A549 (cell line): Measurements from ENCODE around the gene TENM3. TPM values are rescaled to one million over a fixed set of nuclear protein-coding genes. Genes with fewer than 3 reads are reported as not detected.

Experiments
- ATAC-seq, 2 experiments: fragments of 200-7000 bp in 1 of 2; fragments of >200 bp in 1 of 2; cut with Nextera tagmentation in 1 of 2; cut with Tn5 transposase in 1 of 2; 3 replicates each; pipeline versions ENCODE4 v1.8.0 to v1.9.1; 2018 to 2020; ENCODE audit warnings: mild to moderate bottlenecking in 1 of 2, moderate library complexity in 1 of 2
- CTCF ChIA-PET: fragments of 300-600 bp; sonication (Branson Sonifier 250); formaldehyde crosslinking; extraction: SDS; loops from one replicate; lab custom pipeline; 2021; ENCODE audit warnings: antibody characterized with exemption, inconsistent platforms; lab: Yijun Ruan, JAX
- POLR2A ChIA-PET: fragments of 350-600 bp; formaldehyde crosslinking; extraction: SDS; loops from one replicate; lab custom pipeline; 2021; ENCODE audit warnings: antibody characterized with exemption, inconsistent platforms; lab: Yijun Ruan, JAX
- DNase-seq, 2 experiments: peaks; one replicate each; pipeline versions ENCODE4 v3.0.0 to v3.0.0-alpha.2; 2011 to 2016; ENCODE audit warnings: low read depth in 1 of 2, low spot score in 1 of 2
- FAIRE-seq: peaks from 2 replicates; lab custom pipeline; 2011; peaks lifted over from hg19 to GRCh38; lab: Jason Lieb, UNC
- H3K27ac ChIP-seq, 2 experiments: fragments of >200 bp; sonication (Bioruptor Twin); formaldehyde crosslinking; 3 replicates each; pipeline ENCODE4 v1.5.1; 2016 to 2017
- H3K4me1 ChIP-seq: fragments of >200 bp; sonication (Bioruptor Twin); formaldehyde crosslinking; 3 replicates; pipeline ENCODE4 v1.6.1; 2016
- H3K4me2 ChIP-seq: fragments of >200 bp; sonication (Bioruptor Twin); formaldehyde crosslinking; 3 replicates; pipeline ENCODE4 v1.6.1; 2016
- H3K4me3 ChIP-seq: fragments of >200 bp; sonication (Bioruptor Twin); formaldehyde crosslinking; 3 replicates; pipeline ENCODE4 v1.5.1; 2016
- H3K9me3 ChIP-seq: fragments of >200 bp; sonication (Bioruptor Twin); formaldehyde crosslinking; 3 replicates; pipeline ENCODE4 v1.6.1; 2016
- BCL3 ChIP-seq: fragments of >200 bp; sonication (Bioruptor Twin); formaldehyde crosslinking; IDR thresholded peaks from 3 replicates; pipeline ENCODE4 v1.6.1; 2016
- BHLHE40 ChIP-seq: IDR thresholded peaks from 2 replicates; pipeline ENCODE4 v1.6.1; 2012; ENCODE audit warnings: low read depth, low read length, inconsistent platforms
- CEBPB ChIP-seq, 2 experiments: fragments of >200 bp in 1 of 2; sonication (Bioruptor Twin) in 1 of 2; formaldehyde crosslinking in 1 of 2; IDR thresholded peaks; 2 replicates each; pipeline ENCODE4 v1.6.1; 2012 to 2016
- EHF ChIP-seq: fragments of 250-450 bp; sonication (Bioruptor Pico); IDR thresholded peaks from 2 replicates; pipeline ENCODE4 v1.5.0; 2020; ENCODE audit warnings: mild to moderate bottlenecking
- HOXA7 ChIP-seq: fragments of 250-450 bp; sonication (Bioruptor Pico); IDR thresholded peaks from 2 replicates; pipeline ENCODE4 v1.5.0; 2020; ENCODE audit warnings: mild to moderate bottlenecking, moderate library complexity
- JUNB ChIP-seq: fragments of >200 bp; sonication (Bioruptor Twin); formaldehyde crosslinking; IDR thresholded peaks from 2 replicates; pipeline ENCODE4 v1.6.1; 2016
- KDM1A ChIP-seq: fragments of 200-600 bp; sonication (generic); IDR thresholded peaks from 2 replicates; pipeline ENCODE4 v1.6.1; 2016; ENCODE audit warnings: low read depth, mild to moderate bottlenecking
- MAFK ChIP-seq: fragments of 450-650 bp; IDR thresholded peaks from 2 replicates; pipeline ENCODE4 v1.6.1; 2014; ENCODE audit not compliant: partially characterized antibody
- MYC ChIP-seq: IDR thresholded peaks from 2 replicates; pipeline ENCODE4 v1.6.1; 2012; ENCODE audit warnings: mild to moderate bottlenecking, inconsistent platforms, low read length, improper control_type of control experiment, borderline replicate concordance
- NFE2L2 ChIP-seq: fragments of 150-350 bp; conservative IDR thresholded peaks from 2 replicates; pipeline ENCODE4 v1.6.1; 2014; ENCODE audit warnings: low read length
- NPAS2 ChIP-seq: fragments of 250-450 bp; sonication (Bioruptor Pico); IDR thresholded peaks from 2 replicates; pipeline ENCODE4 v1.8.0; 2022; ENCODE audit warnings: mild to moderate bottlenecking, moderate library complexity, borderline replicate concordance
- NR3C1 ChIP-seq: fragments of >200 bp; sonication (Bioruptor Twin); formaldehyde crosslinking; IDR thresholded peaks from 3 replicates; pipeline ENCODE4 v1.6.1; 2017
- PBX3 ChIP-seq: IDR thresholded peaks from 2 replicates; pipeline ENCODE4 v1.6.1; 2012
- POLR2A ChIP-seq: IDR thresholded peaks from 2 replicates; pipeline ENCODE4 v1.6.1; 2012; ENCODE audit warnings: mild to moderate bottlenecking, low read length
- REST ChIP-seq: fragments of 200-600 bp; sonication (generic); IDR thresholded peaks from 2 replicates; pipeline ENCODE4 v1.6.1; 2016; ENCODE audit warnings: antibody characterized with exemption, mild to moderate bottlenecking, moderate library complexity
- SMC3 ChIP-seq: fragments of >200 bp; sonication (Bioruptor Twin); formaldehyde crosslinking; IDR thresholded peaks from 3 replicates; pipeline ENCODE4 v1.6.1; 2018; ENCODE audit warnings: inconsistent platforms
- TFCP2L1 ChIP-seq: fragments of 250-450 bp; sonication (Bioruptor Pico); IDR thresholded peaks from 2 replicates; pipeline ENCODE4 v1.5.0; 2021; ENCODE audit warnings: mild to moderate bottlenecking
- ZC3H11A ChIP-seq: fragments of 450-650 bp; IDR thresholded peaks from 2 replicates; pipeline ENCODE4 v1.6.1; 2014; ENCODE audit warnings: antibody characterized with exemption, mild to moderate bottlenecking
- ZFP36 ChIP-seq: fragments of 450-650 bp; IDR thresholded peaks from 2 replicates; pipeline ENCODE4 v1.6.1; 2014; ENCODE audit warnings: borderline replicate concordance; ENCODE audit not compliant: partially characterized antibody
- WGBS: methylation state at CpG from one replicate; pipeline ENCODE4 v1.1.6; 2017; ENCODE audit errors: missing lambda C conversion rate; 5-methylcytosine and 5-hydroxymethylcytosine counted together
- polyA plus RNA-seq, 4 experiments: library from polyadenylated mRNA; depleted of rRNA in 3 of 4; stranded (reverse); fragments of >200 nt; fragmentation: RNase III in 1 of 4; extraction: RNeasy Plus Mini Kit Qiagen cat#74134 plus additional on column Dnase treatment in 1 of 4; gene quantifications; 2 replicates in 3 of 4; 3 replicates in 1 of 4; pipeline ENCODE4 v1.2.3, GENCODE V29; 2011 to 2017

The TENM3 gene
- polyA plus RNA-seq, 2 of the 4 experiments (the other 2 are of a cell fraction) = 2.4 to 7.3 TPM

- 28% methylated on average over 3 of the region's 3 CpGs for whole genome bisulfite sequencing
- DNase-seq (no peak), FAIRE-seq (no peak), ATAC-seq (no peak)
- Histone ChIP-seq H3K4me1 (no peaks in the 10 kb centered on the region), H3K27ac (no peak overlapping the region), H3K9me3 (no peaks in the 10 kb centered on the region), H3K4me2 (no peak overlapping the region), H3K4me3 (no peak overlapping the region)
- TF ChIP-seq TFCP2L1 (CRISPR knock-in tag) (no peak), KDM1A (no peak), REST (no peak), NPAS2 (CRISPR knock-in tag) (no peak), HOXA7 (no peak), SMC3 (no peak)
- ChIA-PET POLR2A (no interaction called here), CTCF (no interaction called here)
These were observed 497.1 kb downstream of the TENM3 start for GRCh38 chr4:182740256-182740655.

GRCh38 chr4:182741054-182741453, 497.9 kb downstream of the TENM3 start:
- ATAC-seq (no peak), DNase-seq (no peak), FAIRE-seq (no peak)
- no peak overlapping the region for H3K4me2 ChIP-seq
- CTCF ChIA-PET = no interaction called here
- H3K27ac ChIP-seq = no peak overlapping the region
- TF ChIP-seq REST = no peak
- TF ChIP-seq EHF (CRISPR knock-in tag) = no peak
- TF ChIP-seq ZC3H11A = no peak
- no peak for TF ChIP-seq ZFP36
- TF ChIP-seq JUNB = no peak
- TF ChIP-seq BHLHE40 = no peak
- no peak for TF ChIP-seq NR3C1
- no peak for TF ChIP-seq KDM1A
- TF ChIP-seq POLR2A = no peak
- no peak for TF ChIP-seq MYC
- no peak for TF ChIP-seq BCL3
- TF ChIP-seq PBX3 = no peak
- no peak for TF ChIP-seq MAFK
- TF ChIP-seq NFE2L2 = no peak
- TF ChIP-seq CEBPB (IDR thresholded peaks at IDR 0.05) = no peak
- H3K4me1 ChIP-seq = no peaks in the 10 kb centered on the region
- H3K4me3 ChIP-seq = no peak overlapping the region
- WGBS = 77% methylated on average over 6 of the region's 6 CpGs
- no peaks in the 10 kb centered on the region for H3K9me3 ChIP-seq
- POLR2A ChIA-PET = no interaction called here
